ENCODE measurements around the gene TM9SF2.
"Not testable (repeated sequence)": the region's sequence is repeated elsewhere in the genome, so short reads cannot be mapped to it uniquely, and the experiment has no call there.

Gene TM9SF2, protein sequence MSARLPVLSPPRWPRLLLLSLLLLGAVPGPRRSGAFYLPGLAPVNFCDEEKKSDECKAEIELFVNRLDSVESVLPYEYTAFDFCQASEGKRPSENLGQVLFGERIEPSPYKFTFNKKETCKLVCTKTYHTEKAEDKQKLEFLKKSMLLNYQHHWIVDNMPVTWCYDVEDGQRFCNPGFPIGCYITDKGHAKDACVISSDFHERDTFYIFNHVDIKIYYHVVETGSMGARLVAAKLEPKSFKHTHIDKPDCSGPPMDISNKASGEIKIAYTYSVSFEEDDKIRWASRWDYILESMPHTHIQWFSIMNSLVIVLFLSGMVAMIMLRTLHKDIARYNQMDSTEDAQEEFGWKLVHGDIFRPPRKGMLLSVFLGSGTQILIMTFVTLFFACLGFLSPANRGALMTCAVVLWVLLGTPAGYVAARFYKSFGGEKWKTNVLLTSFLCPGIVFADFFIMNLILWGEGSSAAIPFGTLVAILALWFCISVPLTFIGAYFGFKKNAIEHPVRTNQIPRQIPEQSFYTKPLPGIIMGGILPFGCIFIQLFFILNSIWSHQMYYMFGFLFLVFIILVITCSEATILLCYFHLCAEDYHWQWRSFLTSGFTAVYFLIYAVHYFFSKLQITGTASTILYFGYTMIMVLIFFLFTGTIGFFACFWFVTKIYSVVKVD

DNA sequence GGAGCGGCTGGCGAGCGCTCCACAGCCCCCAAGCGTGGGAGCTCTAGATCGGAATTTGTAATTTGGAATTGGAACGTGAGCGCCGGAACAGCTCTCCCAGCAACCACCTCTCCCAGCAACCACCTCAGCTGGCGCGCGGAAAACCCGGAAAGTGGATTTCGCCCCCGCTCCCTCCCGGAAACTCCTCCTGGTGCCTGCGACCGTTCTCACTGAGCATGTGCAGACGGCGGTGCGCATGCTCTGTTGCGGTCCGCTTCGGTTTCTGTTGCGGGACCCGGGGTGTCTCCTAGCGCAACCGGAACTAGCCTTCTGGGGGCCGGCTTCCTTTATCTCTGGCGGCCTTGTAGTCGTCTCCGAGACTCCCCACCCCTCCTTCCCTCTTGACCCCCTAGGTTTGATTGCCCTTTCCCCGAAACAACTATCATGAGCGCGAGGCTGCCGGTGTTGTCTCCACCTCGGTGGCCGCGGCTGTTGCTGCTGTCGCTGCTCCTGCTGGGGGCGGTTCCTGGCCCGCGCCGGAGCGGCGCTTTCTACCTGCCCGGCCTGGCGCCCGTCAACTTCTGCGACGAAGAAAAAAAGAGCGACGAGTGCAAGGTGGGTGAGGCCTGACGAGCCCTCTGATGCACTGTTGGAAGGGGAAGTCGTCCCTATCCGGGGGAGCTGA is at the start of gene TM9SF2:
Gene TM9SF2, plus strand, starts transcription at position 289 of the 664 bp plus-strand sequence. Its CDS starts 135 bp downstream, at position 424.
- peak; percentile 93 for DNase-seq

DNA sequence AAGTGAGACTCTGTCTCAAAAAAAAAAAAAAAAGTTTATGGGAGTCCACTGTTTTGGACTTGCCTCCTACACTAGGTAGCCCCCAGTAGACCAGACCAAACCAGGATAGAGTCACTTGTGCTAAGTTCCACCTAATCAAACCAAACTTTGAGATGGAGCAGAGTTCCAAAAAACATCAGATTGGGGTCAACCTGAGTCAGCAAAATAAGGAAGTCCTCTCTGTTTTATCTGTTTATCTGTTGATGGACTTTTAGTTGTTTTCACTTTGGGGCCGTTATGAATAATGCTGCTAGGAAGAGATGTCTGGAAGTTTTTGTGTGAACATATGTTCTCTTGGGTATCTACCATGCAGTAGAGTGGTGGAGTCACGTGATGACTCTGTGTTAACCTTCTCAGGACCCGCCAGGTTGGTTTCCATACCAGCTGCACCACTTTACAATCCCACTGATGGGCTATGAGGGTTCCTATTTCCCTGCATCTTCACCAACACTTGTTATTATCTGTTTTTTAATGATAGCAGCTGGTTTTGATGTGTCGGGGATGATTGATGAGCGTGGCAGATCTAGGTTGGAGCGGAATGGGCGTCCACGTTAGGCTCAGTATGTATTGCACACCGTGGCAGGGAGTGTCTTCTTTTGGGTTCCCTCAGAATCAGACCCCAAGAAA is 46.6 kb upstream of the TM9SF2 start:
- DNase-seq, result no peak

DNA sequence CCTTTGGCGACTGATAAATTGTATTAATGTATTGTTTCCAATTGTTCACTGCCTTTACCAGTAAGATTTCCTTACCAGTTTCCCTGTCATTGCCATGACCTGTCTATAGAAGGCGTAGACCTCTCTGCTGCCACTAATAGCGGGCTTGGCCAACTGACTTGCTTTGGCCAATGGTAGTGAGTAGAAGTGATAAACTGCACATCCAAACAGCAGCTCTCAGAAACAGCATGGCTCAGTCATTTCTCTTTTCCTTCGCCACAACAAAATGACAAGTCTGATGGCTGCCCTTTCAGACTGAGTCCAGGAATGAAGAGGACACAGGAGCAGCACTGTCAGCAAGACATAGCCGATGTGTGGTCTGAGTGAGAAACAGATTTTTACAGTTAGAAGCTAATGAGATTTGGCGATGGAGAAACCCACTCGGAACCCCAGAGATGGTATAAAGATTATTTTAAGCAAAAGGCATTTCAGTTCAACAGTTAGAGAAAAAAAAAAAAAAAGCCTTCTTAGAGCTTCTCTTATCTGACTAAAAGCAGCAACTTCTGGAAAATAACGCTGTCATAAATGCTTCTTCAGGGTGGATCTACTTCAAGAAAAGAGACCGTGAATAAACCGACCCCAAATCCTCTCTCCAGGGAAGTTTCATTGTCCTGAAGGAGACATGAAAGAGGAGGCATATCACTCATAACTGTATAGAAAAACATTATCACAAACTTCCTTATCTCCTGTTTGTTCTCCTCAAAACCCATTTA is 42.0 kb upstream of the TM9SF2 start:
- no peak for DNase-seq

DNA sequence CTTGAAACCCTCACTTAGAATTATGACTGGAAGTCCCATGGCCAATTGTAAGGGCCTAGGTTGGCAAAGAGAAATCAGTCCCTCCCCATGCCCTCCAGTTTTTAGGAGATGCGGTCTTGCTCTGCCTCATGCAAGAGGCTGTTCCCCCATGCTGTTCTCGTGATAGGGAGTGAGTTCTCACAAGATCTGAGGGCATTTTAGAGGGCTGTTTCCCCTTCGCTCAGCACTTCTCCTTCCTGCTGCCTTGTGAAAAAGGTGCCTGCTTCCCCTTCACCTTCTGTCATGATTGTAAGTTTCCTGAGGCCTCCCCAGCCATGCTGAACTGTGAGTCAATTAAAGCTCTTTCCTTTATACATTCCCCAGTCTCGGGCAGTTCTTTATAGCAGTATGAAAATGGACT is 40.5 kb upstream of the TM9SF2 start:
- not testable (repeated sequence) for DNase-seq

DNA sequence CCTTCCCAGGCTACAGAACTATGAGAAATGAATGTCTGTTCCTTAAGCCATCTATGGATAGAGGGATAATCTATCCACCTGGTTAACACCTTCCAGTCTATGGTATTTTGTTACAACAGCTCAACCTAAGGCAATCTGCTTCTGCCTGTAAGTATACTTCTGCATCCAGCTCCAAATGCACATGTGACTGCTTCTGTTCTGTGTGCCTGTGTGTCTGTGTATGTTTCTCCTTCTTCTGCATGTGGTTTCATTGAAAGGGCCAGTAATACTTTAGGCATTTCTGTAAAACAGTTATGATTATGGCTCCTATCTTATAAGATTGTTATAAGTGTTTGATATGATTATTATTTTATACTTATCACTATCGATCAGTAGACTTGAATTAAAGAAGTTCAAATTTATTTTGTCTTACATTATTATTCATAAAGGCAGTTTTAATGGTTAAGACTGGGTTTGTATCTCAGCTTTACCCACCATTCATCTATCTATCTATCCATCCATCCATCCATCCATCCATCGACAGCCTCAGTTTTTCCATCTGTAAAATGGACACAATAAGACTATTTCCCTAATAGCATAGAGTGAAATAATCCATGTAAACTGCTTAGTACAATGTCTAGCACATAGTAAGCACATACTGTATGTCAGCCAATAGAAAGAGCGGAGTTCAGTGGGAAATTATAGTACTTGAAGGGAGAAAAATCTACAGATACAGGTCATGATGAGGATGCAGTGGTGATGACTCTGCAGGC is 37.5 kb upstream of the TM9SF2 start:
- no peak for DNase-seq

DNA sequence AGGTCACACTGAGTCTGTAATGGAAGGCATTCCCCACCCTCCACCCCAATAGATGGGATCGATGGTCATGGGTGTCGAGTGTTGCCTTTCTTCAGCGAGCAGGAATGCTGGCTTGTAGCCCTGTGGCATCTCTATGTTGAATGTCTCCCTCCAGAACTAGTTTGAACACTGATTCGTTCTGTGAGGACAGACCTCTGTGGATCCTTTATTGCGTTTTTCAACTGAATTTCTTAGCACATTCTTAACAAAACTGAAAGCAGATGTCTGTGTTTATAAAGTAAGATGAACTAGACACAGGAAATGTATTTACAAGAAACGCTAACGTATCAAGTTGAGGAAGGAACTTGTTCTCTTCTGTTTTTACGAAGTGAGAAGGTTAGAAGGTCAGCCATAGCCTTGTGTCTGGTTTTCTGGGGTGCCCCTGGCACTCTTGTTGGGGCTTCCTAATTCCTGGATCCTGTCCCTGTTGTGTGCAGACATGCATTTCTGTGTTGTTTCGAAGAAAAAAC is 36.8 kb upstream of the TM9SF2 start:
- DNase-seq, result no peak

DNA sequence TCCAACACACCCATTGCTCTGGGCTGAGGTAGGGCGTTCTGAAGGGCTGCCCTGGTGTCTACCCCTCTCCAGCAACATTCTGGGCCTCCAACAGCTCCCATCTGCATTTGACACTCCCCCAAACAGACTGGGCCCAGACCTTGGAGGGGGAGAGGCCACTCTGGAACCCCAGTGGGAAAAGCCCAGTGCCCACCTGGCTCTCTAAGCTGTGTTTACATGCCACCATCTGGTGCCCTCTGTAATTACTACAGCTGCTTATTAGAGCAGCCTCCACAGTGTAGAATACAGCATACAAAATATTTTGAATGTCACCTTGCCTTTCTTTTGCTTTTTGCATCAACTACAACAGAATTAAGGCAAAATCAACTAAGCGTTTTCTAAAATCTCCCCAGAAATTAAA is 35.8 kb upstream of the TM9SF2 start:
- DNase-seq, result no peak

DNA sequence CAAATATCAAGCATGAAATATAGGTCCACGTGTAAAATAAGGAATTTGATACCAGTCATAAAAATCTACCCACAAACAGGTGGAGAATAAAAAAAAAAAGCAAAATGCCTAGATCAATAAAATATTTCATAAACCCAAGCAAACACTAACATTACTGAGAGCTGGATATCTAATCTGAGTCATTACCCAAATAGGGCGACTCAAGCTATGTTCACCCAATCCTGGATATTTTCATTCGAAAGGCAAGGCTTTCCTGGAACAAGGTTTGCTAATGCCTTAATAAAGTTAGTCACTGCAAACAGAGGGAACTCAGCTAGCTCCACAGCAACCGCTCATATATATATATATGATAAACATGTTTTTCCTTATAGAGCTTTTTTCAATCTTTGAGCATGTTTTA is 33.5 kb upstream of the TM9SF2 start:
- DNase-seq, result no peak

DNA sequence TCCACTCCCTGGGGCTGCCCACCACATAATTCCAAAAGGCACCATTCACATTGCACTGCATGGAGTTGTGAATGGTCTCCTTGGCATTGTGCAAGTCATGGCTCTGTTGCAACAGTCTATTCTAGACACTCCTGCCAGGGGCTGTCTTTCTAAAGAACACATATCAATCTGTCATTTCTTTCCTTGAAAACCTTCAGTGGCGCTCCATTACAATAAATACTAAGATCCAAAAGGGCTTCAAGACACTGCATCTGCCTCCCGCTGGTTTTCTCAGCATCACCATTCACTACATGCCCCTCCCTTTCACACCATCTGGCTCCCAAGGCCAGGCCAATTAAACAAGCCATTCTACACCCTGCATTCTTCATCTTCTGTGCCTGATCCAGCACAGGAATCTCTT is 32.2 kb upstream of the TM9SF2 start:
- no peak for DNase-seq

DNA sequence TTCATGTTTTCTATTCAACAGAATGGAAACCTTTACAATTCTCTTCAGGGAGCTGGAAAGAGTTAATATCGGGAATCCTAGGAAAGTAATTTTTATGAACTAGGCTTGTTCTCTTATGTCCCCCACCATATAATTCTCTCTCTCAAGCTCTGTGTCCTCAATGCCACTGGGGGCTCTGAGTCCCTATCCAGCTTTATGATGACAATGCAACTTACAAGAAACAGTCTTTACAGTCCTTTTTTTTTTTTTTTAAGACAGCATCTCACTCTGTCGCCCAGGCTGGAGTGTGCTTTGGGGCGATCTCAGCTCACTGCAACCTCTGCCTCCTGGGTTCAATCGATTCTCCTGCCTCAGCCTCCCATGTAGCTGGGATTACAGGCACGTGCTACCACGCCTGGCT is 31.2 kb upstream of the TM9SF2 start:
- DNase-seq, result no peak

DNA sequence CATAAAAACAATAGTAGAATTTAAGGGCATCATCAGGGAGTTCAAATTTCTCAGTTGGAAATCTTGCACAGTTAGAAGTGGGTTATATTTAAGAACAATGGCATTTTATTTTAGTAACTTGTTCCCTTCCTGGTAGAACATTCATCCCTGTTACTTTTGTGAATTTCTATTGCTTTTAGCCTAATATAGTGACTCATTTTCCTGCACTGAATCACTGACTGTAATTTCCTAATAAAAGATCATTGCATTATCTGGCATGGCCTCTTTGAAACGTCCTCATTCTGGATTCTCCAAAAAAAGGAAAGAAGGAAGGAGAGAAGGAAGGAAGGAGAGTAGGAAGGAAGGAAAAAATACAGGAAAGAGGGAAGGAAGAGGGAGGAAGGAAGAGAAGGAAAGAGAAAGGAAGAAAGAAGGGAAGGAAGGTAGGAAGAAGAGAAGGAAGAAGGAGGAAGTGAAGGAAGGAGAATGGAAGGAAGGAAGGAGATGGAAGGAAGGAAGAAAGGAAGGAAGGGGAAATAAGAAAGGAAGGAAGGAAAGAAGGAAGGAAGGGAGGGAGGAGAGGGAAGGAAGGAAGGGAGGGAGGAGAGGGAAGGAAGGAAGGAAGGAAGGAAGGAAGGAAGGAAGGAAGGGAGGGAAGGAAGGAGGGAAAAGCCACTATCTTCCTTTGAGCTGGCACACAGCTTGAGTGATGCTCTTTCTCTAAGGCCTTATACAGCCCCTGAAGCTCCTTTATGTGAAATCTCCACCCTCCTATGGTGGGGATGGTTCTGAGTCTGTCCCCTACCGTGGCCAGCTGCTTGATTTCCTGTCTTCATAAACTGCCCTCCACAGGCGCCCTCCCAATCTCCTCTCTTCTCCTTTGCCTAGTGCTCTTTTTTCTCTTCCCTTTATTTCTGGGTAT is 29.8 kb upstream of the TM9SF2 start:
- DNase-seq, result no peak

DNA sequence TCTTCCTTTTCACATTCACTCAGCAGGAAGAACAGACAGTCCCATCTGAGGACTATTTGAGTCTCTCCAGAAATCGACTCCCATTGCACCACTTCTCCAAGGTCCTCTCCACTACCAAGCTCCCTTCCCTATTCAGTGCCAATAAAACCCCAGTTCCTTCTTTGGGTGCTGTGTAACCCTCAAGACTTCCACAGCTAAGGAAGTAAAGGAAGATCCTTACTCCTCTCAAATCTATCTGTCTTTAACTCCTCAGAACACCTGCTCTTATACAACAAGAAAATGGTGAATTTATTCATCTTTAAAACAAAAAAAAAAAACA is 29.2 kb upstream of the TM9SF2 start:
- DNase-seq, result no peak

DNA sequence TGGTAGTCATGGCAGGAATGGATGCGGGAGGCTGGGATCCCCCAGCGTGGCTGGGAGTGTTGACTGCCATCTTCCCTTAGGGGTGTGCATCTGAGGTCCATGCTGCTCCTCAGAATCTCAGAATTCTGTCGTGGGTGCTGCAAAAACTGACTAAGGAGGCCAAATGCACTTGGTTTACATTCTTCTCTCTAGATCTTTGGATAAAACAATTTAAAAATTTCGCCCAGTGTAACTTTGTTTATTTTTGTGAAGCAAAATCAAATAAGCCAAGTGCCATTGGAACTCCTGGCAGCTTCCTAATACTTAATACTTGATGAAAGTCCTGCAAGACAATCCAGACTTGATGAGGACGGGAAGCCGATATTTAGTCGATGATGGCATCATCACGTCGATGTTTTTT is 27.8 kb upstream of the TM9SF2 start:
- no peak for DNase-seq

DNA sequence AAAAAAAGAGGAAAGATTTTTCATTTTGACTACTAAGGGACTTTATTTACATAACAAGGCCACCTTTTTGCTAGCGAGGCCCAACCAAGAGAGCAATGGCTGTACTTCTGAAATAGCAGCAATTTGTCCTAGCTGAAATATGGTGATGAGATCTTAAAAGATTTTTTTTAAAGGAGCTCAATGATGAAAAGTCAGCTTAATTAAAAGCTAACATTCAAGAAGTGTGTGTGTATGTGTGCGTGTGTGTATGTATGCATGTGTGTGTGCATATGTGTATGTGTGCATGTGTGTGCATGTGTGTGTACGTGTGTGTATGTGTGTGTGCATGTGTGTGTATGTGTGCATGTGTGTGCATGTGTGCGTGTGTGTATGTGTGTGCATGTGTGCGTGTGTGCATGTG is 24.6 kb upstream of the TM9SF2 start:
- DNase-seq, result no peak

DNA sequence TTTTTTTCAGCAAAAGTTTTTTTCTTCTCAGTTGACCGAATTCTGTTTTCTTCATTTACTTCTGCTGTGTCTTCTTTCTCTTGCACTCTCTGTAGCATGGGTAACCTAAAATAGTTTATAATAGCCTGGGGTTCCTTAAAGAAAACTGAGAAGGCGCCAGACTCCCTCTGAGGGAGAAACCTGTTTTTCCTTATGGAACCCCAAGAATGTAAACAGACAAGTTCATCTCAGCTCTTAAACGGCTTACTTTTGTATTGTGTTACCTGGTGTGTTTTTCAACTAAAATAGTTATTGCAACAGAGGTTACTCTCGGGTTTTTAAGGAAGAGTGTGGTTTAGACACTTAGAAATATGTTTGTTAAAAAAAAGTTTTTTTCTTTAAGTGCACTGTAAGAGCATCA is 23.8 kb upstream of the TM9SF2 start:
- no peak for DNase-seq

DNA sequence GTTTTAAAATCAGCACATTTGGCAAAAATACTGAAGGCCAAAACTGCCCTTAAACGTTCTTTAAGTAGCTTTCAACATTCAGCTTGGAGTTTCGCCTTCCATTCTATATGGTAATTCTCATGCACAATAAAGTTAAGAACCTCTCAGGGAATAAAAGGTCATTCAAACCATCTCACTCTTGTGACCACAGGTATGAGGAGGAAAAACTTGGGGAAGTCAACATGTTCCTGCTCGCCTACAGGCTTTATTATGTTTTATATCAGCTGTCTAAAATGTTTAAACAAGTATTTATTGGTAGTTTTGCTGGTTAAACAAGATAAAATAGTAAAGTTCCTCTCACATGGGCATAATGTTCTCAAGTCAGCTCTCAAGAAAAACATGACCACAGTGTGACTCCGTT is 19.9 kb upstream of the TM9SF2 start:
- DNase-seq, result no peak

DNA sequence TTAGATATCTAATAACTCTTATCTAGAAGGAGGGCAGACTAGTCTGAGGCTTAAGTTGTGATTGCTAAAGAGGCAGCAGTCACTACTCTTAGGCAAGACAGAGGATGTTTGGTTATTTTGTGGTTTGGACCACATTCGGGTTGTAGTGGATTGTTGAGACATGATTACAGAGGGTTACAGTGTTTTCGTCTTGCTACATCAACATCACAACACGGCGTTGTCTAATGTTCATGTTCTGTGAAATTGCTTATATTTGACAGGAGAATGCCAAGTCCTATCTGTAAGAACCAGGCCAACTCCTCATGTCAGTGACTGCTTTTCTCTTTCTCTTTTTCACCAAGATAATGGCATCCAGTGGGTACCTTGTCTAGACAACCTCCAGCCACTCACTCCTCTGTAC is 16.8 kb upstream of the TM9SF2 start:
- DNase-seq, result no peak

DNA sequence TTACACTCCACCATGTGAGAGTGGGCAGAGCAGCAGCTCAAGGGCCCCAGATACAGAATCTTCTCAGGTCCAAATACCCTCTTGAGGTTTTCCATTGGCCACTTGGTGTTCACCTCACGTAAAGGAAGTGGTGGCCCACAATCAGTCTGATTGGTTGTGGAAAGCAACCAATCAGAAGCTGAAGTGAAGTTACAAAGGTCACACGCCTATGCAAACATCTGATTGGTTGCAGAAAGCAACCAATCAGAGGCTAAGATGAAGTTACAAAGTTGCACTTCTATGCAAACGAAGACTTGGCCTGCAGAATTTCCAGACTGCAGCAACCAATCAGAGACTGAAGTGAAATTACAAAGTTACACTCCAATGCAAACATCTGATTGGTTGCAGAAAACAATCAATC is 14.3 kb upstream of the TM9SF2 start:
- DNase-seq, result no peak

DNA sequence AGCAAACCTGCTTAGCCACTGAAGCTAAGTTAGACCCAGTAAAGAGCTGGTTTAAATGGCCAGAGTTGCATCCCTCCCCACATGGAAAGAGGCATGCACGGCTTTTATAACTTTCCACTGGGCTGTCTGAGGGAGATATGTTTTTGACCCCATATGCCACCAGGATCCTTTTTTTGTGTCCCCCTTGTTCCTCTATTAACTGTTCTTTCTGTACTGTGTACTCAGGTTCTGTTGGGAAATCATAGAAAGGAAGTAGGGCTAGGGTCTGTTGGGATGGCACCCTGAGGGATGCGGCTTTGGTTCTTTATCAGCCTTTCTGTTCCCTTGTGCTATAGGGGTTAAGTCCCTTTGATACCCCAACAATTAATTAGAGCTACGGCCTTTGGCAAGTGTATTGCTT is 12.2 kb upstream of the TM9SF2 start:
- DNase-seq, result no peak

DNA sequence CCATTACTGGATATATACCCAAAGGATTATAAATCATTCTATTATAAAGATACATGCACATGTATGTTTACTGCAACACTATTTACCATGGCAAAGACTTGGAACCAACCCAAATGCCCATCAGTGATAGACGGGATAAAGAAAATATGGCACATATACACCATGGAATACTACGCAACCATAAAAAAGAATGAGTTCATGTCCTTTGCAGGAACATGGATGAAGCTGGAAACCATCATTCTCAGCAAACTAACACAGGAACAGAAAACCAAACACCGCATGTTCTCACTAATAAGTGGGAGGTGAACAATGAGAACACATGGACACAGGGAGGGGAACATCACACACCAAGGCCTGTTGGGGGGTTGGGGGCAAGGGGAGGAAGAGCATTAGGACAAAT is 9.5 kb upstream of the TM9SF2 start:
- DNase-seq, result not testable (repeated sequence)
